GM18505 (cell line): ENCODE results near the gene TTC7B.

Experiments used
- ATAC-seq: cut with Tn5 transposase; IDR thresholded peaks from one replicate; pipeline ENCODE4 v1.9.1; 2021; ENCODE audit not compliant: unreplicated experiment
- POLR2A ChIP-seq: IDR thresholded peaks from 4 replicates; pipeline ENCODE4 v1.6.1; 2011; ENCODE audit warnings: borderline replicate concordance; ENCODE audit not compliant: insufficient read depth, insufficient read length; ENCODE audit errors: extremely low read depth

The TTC7B gene

DNA sequence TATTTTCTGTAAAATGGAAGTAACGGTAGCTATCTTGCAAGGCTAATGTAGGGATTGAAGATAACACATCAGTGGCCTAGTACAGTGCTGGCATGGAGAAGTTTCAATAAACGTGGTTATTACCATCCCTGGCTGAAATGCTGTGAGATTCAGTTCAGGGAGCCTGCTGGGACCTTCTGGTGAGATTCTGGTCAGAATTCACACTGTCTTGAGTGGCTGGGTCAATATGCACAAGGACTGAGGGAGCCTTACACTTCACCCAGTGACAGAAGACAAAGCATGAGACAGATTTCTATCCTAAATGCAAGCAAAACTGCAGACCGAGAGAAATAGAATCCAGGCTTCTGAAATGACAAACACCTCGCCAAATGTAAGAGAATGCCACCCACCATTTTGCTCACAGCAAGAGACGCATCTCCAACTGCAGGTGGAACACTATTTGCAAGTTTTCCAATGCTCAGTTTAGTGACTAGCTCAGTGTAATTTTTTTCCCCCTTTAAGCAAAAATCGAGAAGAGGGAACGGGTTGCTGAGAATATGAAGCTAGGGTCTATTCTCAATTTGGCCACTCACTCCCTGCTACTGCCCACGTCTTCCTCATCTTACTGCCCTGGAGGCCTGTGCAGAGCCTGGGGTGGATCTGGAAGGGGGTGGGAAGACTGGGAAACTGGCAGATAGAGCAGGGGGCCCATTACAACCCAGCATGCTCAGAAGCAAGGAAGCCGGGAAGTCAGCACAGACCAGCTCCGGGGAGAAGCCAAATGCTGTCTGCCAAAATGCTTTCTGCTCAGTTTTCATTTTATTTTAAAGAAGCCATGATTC, 201.3 kb downstream of the TTC7B start:
- no peak for ATAC-seq
- TF ChIP-seq POLR2A: no peak

DNA sequence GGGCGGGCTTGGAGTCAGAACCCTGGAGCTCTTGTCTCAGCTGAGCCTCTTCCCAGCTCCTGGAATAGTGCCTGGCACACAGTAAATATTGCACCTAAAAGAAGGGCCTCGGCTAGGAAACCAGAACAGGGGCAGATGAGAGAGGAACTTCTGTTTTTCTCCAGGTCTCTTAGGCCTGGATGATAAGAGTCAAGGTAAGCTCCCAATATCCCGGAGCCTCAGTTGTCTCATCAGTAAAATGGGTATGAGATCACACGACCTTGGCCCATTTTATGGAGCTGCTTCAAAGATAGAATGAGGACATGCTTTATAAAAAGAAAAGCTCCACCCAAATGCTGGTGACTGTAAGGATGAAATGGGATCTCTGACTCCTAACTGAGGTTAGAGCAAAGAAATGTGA, 202.2 kb downstream of the TTC7B start:
- TF ChIP-seq POLR2A: no peak
- no peak for ATAC-seq

DNA sequence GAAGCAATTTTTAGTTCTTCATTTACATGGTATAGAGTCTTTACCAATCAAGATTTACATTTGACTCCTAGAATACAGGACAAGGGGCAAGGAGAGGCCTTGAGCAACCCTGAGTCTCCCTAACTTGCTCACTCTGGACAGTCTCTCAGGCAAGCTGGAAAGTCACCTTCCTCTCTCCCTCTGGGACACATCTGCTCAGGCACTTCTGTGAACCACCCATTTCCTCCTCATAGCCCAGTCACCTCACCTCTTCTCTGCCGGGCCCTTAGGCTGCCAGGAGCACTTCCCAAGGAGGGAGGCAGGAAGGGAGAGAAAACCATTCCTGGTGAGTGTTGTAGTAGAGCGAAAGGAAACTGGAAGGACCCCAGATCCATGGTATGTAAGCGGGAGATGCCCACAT, 202.8 kb downstream of the TTC7B start:
- no peak for TF ChIP-seq POLR2A
- ATAC-seq: no peak

DNA sequence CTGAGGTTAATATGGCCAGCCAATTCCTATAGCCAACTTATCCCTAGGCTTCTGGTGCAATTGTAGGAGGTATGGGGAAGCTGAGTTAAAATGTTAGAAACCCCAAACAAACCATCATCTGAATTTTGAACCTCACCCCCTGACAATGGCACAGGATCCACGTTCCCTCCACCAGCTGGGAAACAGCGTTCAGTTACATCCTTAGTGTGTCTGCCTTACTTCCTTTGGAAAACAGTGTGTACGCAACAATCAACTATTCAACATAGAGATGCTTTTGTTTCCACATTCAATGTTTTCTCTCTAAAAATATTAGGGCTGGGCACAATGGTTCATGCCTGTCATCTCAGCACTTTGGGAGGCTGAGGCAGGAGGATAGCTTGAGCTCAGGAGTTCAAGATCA, 203.4 kb downstream of the TTC7B start:
- TF ChIP-seq POLR2A: no peak
- no peak for ATAC-seq

DNA sequence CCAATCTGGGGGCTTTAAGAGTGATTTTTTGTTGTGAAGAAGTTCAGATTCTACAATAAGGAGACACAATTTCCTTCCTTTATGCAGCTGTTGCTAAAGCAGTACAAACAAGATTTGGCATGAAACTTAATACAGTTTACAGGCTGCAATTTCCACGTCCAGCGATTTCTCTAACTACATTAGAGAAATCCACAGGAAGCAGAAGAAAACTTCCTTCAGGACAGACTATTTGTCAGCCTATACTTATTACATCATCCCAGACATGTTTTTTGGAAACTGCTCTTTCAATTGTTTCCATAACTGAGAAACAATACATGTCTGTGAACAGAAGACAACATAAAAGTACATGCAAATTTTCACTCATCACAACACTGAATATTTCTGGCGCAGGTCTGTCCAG, 204.3 kb downstream of the TTC7B start:
- ATAC-seq: no peak
- TF ChIP-seq POLR2A: no peak

DNA sequence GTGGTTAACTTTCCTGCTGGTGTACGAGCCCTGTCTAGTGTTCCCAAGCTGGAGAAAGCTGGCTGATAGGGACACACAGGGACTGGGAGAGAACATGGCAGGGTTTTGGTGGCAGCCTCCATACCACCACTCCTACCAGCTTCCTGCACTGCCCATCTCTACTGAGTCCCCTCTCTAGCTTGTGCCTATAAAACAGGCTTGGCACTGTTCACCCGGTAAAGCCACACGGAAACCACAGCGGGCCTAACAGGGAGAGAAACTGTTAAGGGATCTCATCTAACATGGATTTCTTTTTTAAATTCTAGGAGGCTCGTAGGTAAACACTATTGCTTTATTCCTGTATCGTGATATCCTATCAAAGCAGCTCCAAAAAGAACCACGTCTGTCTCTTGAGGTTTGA, 204.7 kb downstream of the TTC7B start:
- TF ChIP-seq POLR2A: no peak
- no peak for ATAC-seq

DNA sequence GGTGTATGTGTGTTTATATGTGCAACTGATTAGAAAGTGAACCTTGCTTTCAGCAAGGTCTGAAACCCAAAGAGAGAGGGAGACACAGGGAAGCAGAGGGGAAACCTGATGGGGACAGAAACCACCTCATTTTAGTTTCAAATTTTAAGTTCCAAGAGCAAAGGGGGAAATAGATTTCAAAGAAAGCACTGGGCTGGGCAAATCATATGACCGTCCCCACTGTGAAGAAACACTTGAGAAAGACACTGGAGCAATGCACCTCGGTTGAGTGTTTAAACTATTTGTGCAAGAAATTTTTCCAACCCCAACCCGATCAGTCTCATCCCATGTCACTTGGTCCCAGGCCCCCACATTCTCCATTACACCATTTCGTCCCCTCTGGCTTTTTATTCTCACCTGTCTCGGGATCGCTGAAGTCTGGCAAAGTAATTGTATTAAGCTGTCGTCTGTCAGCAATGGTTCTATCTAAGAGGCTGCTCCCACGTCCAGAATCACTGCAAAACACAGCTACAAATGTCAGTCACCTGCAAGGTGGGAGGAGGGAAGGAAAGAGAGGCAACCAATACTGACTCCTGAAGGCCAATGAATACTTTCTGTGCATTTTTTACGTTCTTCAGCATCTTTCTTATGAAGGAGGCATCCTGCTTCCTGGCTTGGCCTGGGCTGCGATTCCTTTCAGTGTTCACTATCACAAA, 205.7 kb downstream of the TTC7B start:
- ATAC-seq: no peak
- no peak for TF ChIP-seq POLR2A

DNA sequence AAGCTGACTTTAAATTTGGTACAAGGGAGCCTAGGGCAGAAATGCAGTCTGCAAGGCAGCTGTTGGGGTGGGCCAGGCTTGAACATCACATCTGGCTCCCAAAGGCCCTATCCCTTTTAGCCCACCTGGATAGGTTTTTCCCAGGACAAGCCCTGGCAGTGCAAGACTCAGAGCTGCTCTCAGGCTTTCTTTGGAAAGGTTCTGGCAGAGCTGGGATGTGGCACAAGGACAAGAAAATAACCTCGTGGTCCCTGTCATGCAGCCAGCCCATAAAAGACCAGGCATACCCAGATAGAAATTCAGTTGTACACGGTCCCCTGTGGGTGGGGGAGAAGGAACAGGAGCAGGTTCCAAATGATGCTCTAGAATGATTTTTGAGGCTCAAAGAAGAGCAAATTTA, 206.9 kb downstream of the TTC7B start:
- no peak for TF ChIP-seq POLR2A
- ATAC-seq: no peak

DNA sequence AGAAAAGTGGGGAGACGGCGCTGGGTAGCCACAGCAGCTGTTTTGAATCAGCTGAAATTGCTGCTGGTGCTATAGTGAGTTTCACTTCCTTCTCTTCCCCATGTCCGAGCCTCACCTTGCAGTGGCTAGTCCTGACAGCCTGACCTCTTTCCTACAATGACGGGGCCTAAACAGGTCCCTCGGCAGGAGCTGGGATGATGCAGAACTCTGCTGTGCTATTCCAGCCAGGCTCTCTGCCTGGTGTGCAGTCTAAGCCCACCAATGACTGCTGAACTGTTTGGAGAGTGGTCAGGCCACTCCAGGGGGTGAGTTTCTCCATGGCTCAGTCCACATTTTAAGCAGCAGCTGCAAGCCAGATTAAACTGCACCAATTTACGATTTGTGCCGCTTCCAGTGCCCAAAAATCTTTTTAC, 207.3 kb downstream of the TTC7B start:
- ATAC-seq: no peak
- TF ChIP-seq POLR2A: no peak

DNA sequence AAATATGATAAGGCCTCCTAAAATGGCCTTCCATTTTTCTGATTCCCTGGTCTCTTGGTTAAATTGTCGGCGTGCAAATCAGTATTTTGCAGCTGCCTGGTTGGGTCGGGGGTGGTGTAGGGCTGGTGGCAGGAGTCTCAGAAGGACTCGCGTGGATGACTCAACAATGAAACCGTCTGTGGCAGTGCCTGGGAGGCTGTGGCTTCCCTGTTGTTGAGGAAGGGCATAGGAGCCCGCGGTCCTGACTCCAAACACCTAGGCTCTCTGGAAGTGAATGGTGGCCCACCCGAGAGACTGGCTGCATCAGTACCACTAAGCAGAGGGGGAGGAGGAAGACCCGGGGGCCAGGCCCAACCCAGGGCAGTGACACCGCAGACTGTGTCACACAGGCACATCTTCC, 207.9 kb downstream of the TTC7B start:
- ATAC-seq: no peak
- TF ChIP-seq POLR2A: no peak

DNA sequence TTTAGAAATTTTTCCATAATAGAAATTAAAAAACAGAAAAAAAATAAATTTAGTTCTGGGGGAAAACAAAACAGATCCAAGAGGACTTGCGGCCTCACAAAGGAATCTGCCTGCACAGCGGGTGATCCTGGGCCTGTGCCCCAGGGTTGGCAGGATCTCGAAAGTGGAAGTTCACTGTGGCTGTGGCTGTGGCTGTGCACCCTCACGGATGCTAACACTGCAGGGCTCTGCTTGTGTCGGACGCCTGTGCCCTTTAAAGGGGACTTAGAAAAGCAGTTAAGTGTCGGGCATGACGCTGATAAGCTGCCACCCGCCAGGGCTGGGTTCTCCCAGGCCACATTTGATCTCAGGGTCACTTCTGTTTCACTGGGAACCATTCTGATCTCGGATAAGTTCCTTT, 209.1 kb downstream of the TTC7B start:
- no peak for ATAC-seq
- TF ChIP-seq POLR2A: no peak

DNA sequence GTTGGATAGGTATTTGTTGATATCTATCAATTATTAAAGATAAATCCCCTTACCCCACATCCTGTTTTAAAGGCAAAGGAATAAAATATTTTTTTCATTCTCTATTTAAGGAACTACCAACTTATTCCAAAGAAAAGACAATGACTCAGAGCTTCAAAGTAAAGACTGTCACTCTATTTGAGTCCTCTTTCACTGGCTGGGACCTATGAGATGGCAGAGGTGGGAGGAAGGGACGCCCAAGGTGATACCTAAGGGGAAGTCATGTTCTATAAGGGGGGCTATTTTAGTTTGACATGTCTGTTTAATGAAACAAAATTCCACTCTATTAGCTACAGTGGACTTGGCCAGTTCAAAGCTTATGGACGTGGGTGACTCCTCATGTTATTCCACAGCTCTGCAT, 209.8 kb downstream of the TTC7B start:
- no peak for TF ChIP-seq POLR2A
- ATAC-seq: no peak

DNA sequence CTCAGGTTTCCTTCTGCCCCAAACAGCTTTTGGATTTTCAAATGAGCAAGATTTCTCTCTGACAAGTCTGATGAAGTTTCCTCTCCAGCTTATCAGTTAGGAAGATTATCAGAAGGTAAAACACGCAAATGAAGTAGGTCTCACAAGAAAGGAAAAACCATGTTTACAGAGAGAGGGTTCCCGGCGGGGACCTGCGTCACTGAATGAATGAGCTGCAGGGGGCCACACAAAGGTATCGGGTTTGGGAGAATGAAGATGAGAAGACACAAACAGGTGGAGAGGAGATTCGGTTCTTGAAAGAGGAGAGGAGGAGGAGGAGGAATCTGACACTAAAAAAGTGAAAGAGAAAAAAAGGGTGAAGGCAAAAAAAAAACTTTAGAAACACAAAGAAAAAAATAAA, 210.8 kb downstream of the TTC7B start:
- ATAC-seq: no peak
- no peak for TF ChIP-seq POLR2A

DNA sequence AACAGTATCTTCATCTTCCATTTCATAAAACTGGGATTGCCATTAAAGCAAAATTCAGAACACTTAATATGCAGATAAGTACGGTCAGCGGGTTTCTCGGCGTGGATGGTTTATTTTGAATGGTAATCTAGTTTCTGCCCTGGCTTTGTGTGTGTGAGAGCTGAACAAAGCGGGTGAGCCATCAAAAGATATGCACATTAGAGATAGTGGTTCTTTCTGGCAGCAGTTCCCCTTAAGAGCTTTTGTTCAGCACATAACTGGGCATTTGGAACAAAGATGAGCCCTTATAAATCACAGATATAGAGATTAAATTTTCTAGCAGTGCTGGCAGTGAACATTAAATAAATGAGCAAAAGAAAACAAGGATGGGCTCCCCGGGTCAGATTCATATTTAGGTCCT, 211.9 kb downstream of the TTC7B start:
- no peak for TF ChIP-seq POLR2A

More for the DNA sequence above, 211.9 kb downstream of the TTC7B start:
- no peak for ATAC-seq
